NCI-H1048 (cell line): ENCODE data around the gene TSPAN5.

Source experiments
- DNase-seq: peaks from one replicate; lab custom pipeline; 2025; lab: John Stamatoyannopoulos, UW

The TSPAN5 gene

DNA sequence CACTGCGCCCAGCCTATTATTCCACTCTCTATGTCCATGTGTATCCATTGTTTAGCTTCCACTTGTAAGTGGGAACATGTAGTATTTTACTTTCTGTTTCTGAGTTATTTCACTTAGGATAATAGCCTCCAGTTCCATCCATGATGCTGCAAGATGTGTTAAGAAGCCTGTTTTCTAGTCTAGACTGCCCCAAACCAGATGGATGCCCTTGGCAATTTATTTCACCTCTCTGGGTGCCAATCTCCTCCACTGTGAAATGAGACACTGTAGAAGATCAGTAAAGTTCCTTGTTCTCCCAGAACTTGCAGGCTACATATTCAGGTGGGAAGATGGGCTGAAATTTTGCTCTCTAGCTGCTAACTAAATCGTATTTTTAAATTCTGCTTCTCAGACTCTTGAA is 72.8 kb downstream of the TSPAN5 start:
- no peak for DNase-seq

DNA sequence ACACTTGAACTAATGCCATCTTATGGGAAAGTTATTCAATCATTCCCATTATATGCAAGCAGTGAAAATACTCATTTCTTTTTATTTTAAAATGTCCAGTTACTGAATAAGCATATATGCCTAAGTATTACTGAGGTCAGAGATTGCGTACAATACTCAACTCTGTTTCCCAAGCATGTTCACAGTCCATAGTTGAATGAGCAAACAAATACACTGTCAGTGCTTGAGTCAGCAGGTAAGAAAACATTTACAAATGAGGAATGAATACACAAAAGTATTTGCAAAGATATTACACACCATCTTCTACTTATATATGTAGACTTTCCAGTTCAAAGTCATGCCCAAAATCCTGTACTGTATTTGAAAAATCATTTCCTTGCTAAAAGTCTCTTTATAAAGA is 74.1 kb downstream of the TSPAN5 start:
- DNase-seq = no peak

DNA sequence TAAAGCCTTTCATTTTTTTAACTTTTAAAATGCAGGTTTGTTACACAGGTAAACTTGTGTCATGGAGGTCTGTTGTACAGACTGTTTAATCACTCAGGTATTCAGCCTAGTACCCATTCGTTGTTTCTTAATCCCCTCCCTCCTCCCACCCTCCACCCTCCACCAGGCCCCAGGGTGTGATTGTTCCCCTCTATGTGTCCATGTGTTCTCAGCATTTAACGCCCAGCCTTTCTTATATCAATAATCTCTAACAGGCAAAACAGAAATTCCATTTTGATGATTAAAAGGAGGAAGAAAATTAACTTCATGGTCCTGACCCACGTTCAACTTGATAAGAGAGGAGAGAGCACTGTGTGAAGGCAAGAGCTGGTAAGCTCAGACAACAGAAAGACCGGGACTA is 75.1 kb downstream of the TSPAN5 start:
- no peak for DNase-seq

DNA sequence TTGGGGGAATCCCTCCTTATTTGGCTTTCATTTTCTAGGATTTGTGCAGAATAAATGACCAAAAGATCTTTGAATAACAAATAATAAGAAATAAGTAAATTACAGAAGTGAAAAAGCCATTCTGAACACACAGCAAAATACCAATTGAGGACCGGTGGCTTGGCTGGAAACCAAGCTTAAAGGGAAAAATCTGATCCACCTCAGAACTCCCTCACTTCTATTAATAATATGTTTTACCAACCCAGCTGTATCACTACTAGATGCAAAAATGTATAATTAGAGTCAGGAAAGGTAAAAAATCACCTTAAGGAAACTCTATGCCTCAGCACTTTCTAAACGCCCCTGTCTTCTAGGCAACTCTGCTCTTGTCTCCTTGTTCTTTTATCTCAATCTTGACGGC is 77.3 kb downstream of the TSPAN5 start:
- no peak for DNase-seq

DNA sequence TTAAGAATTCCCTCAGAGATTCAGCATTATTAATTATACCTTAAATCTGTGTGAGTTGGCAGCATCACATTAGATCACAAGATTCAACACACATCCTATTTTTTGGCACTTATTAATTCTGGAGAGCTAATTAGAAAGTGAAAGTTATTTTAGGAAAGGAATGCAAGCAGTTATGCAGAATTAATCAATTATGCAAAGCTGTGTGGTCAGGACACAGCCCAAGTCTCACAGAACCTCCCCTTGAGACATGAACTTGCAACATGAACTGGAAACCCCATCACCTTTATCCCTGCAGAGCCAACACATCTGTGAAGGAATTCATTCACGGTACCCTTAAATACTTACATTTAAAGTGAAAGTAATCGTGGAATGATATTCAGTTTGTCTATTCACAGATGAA is 80.5 kb downstream of the TSPAN5 start:
- DNase-seq = no peak

DNA sequence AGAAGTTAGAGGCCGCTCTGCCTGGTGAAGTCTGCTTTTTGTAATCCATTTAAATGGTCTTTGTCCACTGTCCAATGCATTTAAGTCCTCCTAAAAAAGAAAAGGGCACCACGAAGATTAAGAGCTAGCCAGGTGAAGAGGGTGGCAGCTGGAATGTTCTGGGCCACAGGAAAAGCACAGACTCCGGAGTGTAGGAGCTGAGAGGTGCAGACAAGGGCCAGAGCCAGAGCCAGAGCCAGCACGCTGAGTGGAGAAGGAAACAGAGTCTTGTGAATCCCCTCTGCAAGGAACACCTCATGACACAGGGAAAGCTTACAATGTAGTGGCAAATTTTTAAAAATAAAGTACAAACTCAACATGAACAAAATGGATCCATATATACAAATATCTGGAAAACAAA is 83.6 kb downstream of the TSPAN5 start:
- DNase-seq = no peak

DNA sequence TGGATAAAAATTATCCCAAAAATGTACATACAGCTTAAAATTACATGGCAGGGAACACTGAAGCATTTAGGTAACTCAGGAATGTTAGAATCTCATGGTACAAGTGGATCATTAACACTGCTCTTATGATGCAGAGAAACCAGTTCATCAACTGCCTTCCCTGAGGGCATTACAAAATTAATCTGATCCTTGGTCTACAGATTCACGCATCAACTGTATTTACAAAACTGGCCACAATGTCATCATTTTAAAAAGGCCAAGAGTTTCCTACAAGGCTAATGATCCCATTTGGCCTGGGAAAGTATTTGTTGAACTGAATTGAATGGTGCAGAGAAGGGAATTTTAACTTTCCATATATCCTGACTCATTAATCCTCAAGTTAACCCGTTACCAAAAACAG is 84.6 kb downstream of the TSPAN5 start:
- no peak for DNase-seq

DNA sequence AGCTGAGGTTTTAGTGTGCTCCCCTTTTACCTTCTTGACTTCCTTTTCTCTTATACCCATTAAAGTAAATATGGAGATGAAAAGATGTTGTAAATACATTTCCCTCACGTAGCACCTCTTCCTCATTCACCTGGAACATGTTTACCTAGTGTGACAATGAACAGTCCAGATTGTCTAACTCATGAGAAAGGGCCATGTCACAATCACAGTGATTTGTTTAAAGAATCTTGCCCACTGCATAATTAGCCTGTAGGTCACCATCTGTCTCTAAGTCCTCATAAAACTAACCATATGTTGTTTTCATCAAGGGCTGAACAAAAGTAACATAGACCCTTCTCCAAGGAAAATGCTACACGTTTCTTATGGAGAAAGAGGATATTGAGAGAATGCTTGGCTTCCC is 85.7 kb downstream of the TSPAN5 start:
- no peak for DNase-seq

DNA sequence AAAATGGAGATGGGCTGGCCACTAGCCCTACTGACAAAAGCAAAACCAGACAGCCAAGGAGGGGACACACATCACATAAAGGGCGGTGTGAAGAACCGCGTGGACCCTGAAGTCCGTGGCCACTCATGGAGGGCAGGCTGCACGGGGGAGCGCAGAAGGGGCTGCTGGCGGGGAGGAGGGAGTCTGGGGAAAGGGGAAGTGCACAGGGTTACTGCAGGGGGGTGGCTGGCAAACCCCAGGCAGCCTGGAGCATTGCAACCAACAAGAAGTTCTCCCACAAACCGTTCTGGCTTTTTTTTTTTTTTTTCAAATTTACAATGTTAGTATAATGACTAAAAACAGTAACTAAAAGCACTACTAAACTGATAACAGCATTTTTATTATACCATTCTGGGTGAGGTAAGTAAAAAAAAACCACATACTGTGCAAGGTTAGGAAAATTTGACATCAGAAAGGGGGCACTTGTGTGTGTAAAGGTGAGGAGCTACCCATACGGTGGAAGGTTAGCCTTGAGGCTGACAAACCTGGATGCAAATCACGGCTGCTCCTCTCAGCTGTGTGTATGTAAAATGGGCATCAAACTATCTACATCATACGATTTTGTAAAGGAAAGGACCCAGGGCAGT is 87.1 kb downstream of the TSPAN5 start:
- DNase-seq = no peak

DNA sequence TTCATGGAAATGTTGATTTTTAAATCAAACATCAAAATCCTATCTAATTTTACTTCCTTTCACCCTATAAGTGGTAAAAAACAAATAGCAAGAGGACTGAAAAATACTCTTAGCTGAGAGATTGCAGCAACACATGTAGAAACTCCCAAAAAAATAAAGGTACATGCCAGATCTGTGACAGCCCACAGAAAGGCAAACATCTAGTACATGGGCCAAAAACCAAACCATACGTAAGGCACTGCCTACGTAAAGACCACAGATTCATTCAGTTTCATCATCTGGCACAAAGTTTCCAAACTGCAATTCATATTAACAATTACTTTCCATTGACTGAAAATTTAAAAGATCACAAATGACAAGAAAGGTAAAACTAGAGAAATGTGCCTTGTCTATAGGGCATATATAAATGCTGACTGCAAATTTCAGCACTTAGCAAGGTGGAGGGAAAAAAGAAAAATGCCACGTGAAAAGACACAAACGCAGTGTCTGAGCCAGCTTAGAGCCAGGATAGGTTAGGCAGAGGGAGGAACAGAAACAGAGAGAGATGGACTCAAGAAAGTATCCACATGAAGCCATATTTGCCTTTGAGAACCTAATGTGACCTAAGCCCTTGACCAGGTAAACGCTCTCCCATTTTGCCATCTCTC is 88.1 kb downstream of the TSPAN5 start:
- no peak for DNase-seq

DNA sequence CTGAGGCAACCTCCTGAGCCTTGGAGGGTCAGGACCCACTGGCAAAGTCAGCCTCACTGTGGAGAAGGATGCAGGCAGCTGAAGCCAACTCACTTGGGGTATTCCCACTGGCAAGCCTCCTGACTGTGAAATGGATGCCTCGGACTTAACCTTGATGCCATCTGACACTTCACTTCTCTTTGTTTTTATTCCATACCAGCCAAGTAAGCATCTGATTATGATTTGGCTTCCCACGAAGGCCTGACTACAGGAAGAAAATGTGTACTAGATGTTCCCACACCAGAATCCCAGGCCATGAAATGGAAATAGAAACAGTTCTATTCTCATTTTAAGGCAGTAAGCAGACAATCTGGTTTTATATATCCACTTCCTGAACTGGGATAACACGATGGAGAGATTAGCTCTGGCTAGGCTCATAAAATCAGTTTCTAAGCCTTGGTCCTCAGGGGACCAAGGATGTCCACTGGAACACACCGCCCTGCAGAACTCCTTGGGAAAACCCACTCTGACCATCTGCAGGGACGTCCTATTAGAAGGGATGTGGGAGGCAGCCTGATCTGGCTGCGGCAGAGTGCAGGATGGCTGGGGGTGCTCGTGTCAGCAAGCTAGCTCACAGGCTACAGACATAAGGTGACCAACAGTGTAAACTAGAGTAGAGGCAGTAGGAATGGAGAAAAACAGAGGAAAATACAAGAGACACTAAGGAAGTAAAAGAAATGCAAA is 89.3 kb downstream of the TSPAN5 start:
- no peak for DNase-seq

DNA sequence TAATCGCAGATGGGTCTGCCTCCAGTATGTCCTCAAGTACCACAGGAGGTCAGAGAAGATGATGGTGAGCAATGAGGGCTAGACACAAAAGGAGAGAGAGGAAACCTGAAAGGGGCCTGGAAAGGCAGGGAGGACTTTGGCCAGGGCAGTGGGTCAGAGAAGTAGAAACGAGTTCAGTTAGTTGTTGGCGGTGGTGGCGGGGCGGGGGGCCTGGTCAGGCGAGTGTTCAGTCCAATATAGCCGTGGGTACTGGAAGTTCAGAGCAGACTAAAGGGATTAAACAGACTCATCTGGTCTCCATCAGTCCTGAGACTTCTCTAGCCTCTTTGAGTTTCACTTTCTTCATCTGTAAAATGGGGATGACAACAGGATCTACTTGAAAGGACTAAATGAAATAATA is 90.8 kb downstream of the TSPAN5 start:
- DNase-seq = no peak

DNA sequence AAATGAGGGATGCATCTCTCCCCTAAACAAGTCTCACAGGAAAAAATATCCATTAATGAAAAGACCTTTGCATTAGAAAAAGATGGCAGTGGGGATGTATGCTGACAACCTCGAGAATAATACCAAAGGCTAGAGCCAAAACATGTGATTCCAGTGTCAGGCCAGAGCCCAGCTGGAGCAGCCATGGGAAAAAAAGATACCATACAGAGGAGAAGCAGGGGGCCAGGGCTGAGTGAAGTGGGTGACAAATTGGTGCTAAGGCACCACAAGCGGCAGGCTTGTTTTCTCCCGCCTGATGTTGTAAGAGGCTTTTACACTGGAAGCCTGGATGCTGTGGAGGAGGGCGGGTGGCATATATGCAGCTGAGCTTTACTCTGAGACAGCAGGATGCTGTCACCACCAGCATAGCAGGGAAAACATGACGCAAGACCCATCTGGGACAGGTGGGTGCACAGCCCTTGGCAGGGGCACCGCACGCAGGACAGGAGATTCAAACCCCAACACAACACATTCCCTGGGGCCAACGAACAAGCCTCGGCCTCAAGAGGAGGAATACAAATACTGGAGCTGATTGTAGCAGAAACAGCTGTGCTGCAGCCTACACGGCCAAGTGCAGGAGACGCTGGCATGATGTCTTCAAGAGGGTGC is 91.9 kb downstream of the TSPAN5 start:
- no peak for DNase-seq

DNA sequence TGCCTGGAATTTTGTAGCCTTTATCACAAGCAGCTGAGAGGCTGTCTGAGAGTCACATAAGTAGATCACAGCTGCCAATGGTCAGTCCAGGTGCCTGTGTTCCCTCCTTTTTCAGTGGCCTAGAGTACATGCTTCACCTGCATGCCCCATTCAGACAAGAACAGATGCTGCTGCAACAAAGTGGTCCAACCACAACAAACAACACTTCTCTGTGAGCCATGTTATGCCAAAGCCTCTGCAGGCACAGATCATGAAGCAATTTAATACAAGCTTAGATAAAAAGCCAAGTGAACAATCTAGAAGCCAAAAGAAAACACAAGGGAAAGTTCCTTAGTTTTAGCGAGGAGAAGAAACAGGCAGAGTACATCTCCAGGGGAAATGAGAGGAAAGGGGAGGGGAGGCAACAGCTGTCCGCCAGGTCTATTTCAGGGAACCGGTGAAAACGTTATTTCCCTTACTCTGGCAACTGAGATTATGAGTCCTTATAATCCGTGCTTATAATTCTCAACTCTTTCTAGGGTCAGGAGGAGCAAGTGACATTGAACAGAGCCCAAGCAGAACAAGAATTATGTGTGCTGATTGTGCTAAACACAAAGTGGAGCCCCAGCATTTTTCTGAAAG is 92.6 kb downstream of the TSPAN5 start:
- no peak for DNase-seq

DNA sequence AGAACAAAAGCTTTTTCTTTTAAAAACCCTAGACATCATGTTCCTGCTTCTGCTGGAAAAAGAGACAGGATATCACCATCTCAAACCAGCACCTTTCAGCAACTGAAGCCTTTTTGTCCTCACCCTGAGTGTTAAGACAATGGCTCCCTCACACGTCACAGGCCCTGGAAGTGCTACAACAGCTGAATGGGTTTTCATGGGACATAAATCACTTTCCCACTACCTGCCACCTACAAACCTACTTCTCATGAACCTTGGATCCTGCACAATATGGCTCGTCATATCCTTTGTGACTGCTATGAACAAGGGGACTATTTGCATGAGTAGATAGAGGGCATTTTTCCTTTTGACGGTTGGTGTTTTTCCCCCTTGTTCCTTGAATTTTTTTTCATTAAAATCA is 93.6 kb downstream of the TSPAN5 start:
- no peak for DNase-seq

DNA sequence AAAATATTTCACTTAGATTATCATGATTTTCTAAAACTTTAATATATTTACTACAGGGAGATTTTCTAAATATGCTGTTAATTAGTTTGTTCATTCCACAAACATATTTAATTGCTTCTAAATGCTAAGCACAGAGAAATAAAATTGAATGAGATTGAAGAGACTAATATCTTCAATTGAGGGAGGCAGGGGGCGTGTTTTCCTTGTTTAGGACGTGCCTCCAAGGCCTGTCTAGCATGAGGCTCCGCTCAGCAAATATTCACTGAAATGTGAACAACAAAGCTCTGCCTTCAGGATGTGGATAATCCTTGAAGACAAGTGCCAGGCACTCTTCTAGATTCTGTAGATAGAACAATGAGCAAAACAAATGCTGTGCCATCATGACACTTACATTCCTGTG is 98.1 kb downstream of the TSPAN5 start:
- no peak for DNase-seq

DNA sequence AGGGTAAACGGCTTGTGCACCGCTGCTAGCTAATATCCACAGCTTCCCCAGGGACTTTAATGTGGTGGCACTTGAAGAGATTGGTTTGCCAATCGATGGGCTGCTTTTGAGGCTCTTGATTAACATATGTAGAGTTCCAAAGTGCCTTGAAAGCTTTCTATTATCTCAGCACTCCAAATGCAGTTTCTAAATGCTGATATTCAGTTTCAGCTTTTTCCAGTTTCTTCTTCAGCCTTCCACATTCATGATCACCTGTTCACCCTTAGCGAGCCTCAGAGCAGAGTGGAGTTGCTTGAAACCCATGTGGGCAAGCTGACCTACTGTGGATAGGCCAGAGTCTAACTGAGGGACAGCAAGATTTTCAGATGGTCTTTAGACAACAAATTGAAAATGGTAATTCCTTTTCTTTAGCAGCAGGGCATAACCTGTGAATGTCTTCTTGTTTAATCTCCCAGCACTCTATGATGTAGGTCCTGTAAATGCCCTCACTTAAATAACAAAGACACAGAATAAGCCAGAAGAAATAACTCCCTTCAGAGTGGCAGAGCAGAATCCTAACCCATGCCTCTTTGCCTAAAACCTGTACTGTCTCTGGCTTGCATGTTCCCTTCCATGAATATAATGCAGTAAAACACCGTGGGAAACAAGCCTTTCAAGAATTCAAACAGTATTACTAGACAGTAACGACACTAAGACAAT is 99.8 kb downstream of the TSPAN5 start:
- no peak for DNase-seq

DNA sequence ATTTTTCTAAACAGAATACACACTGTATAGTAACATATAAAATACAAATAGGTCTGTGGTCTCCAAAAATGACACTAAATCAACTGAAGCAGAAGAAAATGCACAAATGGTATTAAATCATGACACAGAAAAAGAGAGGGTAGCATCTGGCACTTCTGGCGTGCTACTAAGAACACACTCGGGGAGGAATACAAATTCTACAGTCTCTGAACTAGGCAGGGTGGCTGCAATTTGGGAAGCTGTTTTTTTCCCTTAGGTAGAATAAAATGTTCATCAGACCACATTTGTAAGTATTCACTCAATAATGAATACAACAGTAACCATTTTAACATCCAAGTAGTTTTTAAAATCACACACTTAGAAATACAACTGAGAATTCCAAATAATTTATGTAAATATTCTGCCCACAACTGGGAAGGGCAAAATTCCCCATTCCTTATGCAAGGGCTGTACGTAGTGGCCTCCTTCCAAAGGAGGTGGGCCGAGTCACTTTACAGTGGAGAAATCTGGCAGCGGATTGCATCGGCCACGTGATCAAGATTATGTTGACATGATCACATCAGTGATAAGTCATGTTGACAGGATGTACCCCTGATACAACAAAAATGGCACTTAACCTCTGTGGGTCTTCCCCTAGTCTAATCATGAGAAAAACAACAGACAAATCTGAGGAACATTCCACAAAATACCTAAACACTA is 101.1 kb downstream of the TSPAN5 start:
- DNase-seq = no peak

DNA sequence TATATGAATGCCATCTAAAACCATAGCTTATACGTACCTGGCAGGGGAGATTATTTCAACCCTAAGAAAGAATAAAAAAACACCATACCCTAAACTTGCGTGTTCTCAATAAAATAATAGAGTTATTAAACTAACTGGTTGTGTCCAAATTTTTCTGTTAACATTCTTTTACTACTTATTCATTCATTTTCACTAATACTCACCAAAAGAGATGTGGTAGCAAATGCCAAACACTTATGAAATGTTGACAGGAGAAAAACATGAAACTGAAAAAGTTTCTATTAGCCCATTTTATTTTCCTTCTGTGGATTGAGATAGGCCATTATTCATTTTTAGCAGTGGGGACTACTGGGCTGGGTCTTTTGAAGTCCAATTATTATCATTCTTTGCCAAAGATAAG is 102.0 kb downstream of the TSPAN5 start:
- no peak for DNase-seq

DNA sequence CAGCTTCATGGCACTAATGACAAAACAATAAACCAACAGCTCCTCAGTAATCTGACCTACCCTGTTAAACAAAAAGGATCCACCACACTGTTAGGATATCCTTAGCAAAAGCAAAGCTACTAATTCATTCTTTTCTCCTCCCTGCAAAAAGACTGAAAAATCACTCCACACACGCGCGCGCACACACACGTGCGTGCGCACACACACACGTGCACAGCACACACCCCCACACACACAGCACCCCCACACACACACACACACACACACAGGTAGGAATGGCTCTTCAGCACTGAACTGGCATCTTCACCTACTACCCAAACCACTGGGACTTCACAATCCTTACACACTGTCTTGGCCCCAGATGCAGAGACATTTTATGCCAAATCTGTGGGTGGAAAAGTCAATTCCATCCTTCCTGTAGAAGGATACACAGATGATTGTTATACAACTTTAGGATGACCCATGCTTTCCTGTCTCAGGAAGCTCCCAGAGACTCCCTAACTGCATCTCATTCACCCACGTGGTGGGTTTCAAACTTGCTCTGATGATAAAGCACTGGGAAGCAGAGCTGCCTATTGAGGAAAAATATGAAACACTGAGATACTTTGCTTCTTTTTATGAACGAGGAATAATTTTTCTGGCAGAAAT is 102.5 kb downstream of the TSPAN5 start:
- no peak for DNase-seq
